MM.1S (cell line): ENCODE results near the gene S100A16.

Source experiments
- DNase-seq: peaks from one replicate; pipeline ENCODE4 v3.0.0-alpha.2; 2015
- H2AFZ ChIP-seq: fragments of 300-600 bp; sonication (generic); 2 replicates; pipeline ENCODE4 v1.6.0; 2016; ENCODE audit warnings: antibody characterized with exemption, low read length
- H3F3A ChIP-seq: fragments of 300-600 bp; sonication (generic); 2 replicates; pipeline ENCODE4 v1.6.1; 2016; ENCODE audit warnings: mild to moderate bottlenecking, antibody characterized with exemption, low read length, moderate library complexity, mixed read lengths; ENCODE audit not compliant: insufficient read depth
- H3K27ac ChIP-seq: fragments of 300-600 bp; sonication (generic); 2 replicates; pipeline ENCODE4 v1.5.1; 2016; ENCODE audit warnings: mild to moderate bottlenecking, low read length
- H3K27me3 ChIP-seq: fragments of 300-600 bp; sonication (generic); replicated peaks from 2 replicates; pipeline ENCODE4 v1.6.0; 2016; ENCODE audit warnings: low read length; ENCODE audit not compliant: insufficient read depth
- H3K36me3 ChIP-seq: fragments of 300-600 bp; sonication (generic); replicated peaks from 2 replicates; pipeline ENCODE4 v1.6.1; 2016; ENCODE audit warnings: mild to moderate bottlenecking, low read length, mixed read lengths; ENCODE audit not compliant: insufficient read depth
- H3K4me1 ChIP-seq: fragments of 300-600 bp; sonication (generic); 2 replicates; pipeline ENCODE4 v1.6.1; 2016; ENCODE audit warnings: low read length, mixed read lengths
- H3K4me2 ChIP-seq: fragments of 300-600 bp; sonication (generic); 2 replicates; pipeline ENCODE4 v1.6.0; 2016; ENCODE audit warnings: low read depth, low read length
- H3K4me3 ChIP-seq: fragments of 300-600 bp; sonication (generic); 2 replicates; pipeline ENCODE4 v1.5.1; 2016; ENCODE audit warnings: low read length, mixed read lengths
- H3K79me2 ChIP-seq: fragments of 300-600 bp; sonication (generic); 2 replicates; pipeline ENCODE4 v1.6.1; 2016; ENCODE audit warnings: mixed run types, low read length, mixed read lengths
- H3K9ac ChIP-seq: fragments of 300-600 bp; sonication (generic); 2 replicates; pipeline ENCODE4 v1.6.1; 2016; ENCODE audit warnings: low read length, mixed read lengths
- H3K9me2 ChIP-seq: fragments of 300-600 bp; sonication (generic); replicated peaks from 2 replicates; pipeline ENCODE4 v1.6.1; 2016; ENCODE audit warnings: mild to moderate bottlenecking, low read length, mixed read lengths; ENCODE audit not compliant: insufficient read depth
- H3K9me3 ChIP-seq: fragments of 300-600 bp; sonication (generic); replicated peaks from 2 replicates; pipeline ENCODE4 v1.6.1; 2016; ENCODE audit warnings: mild to moderate bottlenecking, low read length, mixed read lengths; ENCODE audit not compliant: insufficient read depth
- H4K20me1 ChIP-seq: fragments of 300-600 bp; sonication (generic); 2 replicates; pipeline ENCODE4 v1.6.1; 2016; ENCODE audit warnings: mild to moderate bottlenecking, low read length, moderate library complexity, mixed read lengths; ENCODE audit not compliant: insufficient read depth
- EZH2 ChIP-seq: fragments of 300-600 bp; sonication (generic); optimal IDR thresholded peaks from 2 replicates; pipeline ENCODE3; 2017; ENCODE audit warnings: low read depth, mild to moderate bottlenecking, antibody characterized with exemption, low read length, mixed read lengths
- EZH2phosphoT487 ChIP-seq: fragments of 300-600 bp; sonication (generic); IDR thresholded peaks from 2 replicates; pipeline ENCODE4 v1.6.1; 2018; ENCODE audit warnings: antibody characterized with exemption, low read length
- TF ChIP-seq, protein P1 (sequence below): fragments of 300-600 bp; sonication (generic); IDR thresholded peaks from 2 replicates; pipeline ENCODE4 v1.5.1; 2016; ENCODE audit warnings: antibody characterized with exemption, low read length, mixed read lengths

Gene S100A16

GRCh38 chr1:153631047-153632022 is 18.4 kb upstream of the S100A16 start:
- Histone ChIP-seq H3K36me3 (peaks cover 7% of the 10 kb centered on the region), H3K4me2 (no peak overlapping the region), H3K27me3 (no peaks in the 10 kb centered on the region), H3K27ac (no peak overlapping the region), H3F3A (peaks cover 5% of the 10 kb centered on the region), H3K4me1 (peaks cover 4% of the 10 kb centered on the region; the same call in 1 of the 2 replicates), H3K79me2 (peaks cover 23% of the 10 kb centered on the region), H3K9me2 (no peaks in the 10 kb centered on the region), H2AFZ (no peak overlapping the region), H4K20me1 (no peaks in the 10 kb centered on the region), H3K9ac (no peak overlapping the region), H3K9me3 (no peaks in the 10 kb centered on the region), H3K4me3 (no peak overlapping the region)
- no peak for DNase-seq
- TF ChIP-seq EZH2 = no peak
- TF ChIP-seq, protein P1, sequence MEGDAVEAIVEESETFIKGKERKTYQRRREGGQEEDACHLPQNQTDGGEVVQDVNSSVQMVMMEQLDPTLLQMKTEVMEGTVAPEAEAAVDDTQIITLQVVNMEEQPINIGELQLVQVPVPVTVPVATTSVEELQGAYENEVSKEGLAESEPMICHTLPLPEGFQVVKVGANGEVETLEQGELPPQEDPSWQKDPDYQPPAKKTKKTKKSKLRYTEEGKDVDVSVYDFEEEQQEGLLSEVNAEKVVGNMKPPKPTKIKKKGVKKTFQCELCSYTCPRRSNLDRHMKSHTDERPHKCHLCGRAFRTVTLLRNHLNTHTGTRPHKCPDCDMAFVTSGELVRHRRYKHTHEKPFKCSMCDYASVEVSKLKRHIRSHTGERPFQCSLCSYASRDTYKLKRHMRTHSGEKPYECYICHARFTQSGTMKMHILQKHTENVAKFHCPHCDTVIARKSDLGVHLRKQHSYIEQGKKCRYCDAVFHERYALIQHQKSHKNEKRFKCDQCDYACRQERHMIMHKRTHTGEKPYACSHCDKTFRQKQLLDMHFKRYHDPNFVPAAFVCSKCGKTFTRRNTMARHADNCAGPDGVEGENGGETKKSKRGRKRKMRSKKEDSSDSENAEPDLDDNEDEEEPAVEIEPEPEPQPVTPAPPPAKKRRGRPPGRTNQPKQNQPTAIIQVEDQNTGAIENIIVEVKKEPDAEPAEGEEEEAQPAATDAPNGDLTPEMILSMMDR = no peak
- TF ChIP-seq EZH2phosphoT487 = no peak

DNA sequence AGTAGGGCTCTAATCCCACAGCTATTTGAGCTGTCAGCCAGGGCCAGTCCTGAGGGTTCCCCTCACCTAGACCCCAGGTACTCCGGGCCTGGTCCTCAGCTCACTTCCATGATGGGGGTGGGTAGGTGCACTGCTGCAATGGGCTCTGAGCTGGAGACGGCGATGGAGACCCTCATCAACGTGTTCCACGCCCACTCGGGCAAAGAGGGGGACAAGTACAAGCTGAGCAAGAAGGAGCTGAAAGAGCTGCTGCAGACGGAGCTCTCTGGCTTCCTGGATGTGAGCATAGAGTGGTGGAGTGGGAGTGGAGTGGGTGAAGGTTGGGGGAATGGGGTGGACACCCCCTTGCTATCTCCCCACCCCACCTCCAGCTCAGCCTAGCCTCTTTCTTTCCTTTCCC is 17.4 kb upstream of the S100A16 start:
- TF ChIP-seq, protein P1 = no peak
- TF ChIP-seq EZH2 (no peak), EZH2phosphoT487 (no peak)
- Histone ChIP-seq H3F3A (peaks cover 5% of the 10 kb centered on the region), H3K4me2 (no peak overlapping the region), H2AFZ (no peak overlapping the region), H3K27me3 (no peaks in the 10 kb centered on the region), H3K79me2 (peaks cover 14% of the 10 kb centered on the region), H3K9me2 (no peaks in the 10 kb centered on the region), H3K9ac (no peak overlapping the region), H3K27ac (no peak overlapping the region), H3K9me3 (no peaks in the 10 kb centered on the region), H3K36me3 (no peaks in the 10 kb centered on the region), H4K20me1 (no peaks in the 10 kb centered on the region), H3K4me3 (no peak overlapping the region), H3K4me1 (peaks cover 4% of the 10 kb centered on the region; the same call in 1 of the 2 replicates)
- no peak for DNase-seq

DNA sequence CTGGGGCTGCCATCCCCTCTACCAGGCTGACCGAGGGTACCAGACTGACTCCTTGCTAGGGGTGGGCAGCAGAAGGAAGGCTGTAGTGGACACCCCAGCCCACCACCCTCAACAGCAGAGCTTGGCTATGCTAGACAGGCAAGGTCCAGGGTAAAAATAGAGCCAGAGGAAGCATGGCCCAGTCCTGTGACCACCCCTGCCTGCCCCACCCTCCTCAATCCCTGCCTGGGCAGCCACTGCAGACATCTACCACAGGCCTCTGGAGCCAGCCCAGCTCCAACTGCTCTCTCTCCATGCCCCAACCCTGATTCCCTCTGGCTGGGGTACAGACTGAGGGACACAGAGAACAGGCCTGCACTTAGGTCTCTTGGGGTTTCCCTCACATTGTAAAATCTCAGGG is 17.0 kb upstream of the S100A16 start:
- Histone ChIP-seq H3K27me3 (no peaks in the 10 kb centered on the region), H3K9me2 (no peaks in the 10 kb centered on the region), H4K20me1 (no peaks in the 10 kb centered on the region), H3K36me3 (no peaks in the 10 kb centered on the region), H3K4me1 (peaks cover 4% of the 10 kb centered on the region; the same call in 1 of the 2 replicates), H3K4me3 (no peak overlapping the region), H3K27ac (no peak overlapping the region), H3K4me2 (no peak overlapping the region), H3K9ac (no peak overlapping the region), H3K9me3 (no peaks in the 10 kb centered on the region), H3F3A (peaks cover 5% of the 10 kb centered on the region), H3K79me2 (peaks cover 10% of the 10 kb centered on the region), H2AFZ (no peak overlapping the region)
- DNase-seq = no peak
- TF ChIP-seq EZH2phosphoT487 (no peak), EZH2 (no peak)
- TF ChIP-seq, protein P1 = no peak
